IMR-90 (cell line): ENCODE results near the gene TTC23. TPM values are rescaled to one million over a fixed set of nuclear protein-coding genes. Genes with fewer than 3 reads are reported as not detected.

Source experiments
- ATAC-seq: fragments of 200-7000 bp; cut with Tn5 transposase; 2 replicates; pipeline ENCODE4 v1.9.1; 2020; ENCODE audit warnings: low read depth, mild to moderate bottlenecking, moderate library complexity
- BruUV-seq: library from RNA; stranded (reverse); fragments of 400-500 nt; replicated peaks from 2 replicates; lab custom pipeline; 2021; lab: Mats Ljungman, UMichigan
- CTCF ChIA-PET: fragments of 300-600 bp; formaldehyde crosslinking; extraction: SDS; loops from one replicate; lab custom pipeline; 2021; ENCODE audit warnings: antibody characterized with exemption; lab: Yijun Ruan, JAX
- POLR2A ChIA-PET: fragments of 300-600 bp; sonication (Branson Sonifier 250); formaldehyde crosslinking; loops from one replicate; lab custom pipeline; 2022; ENCODE audit warnings: antibody characterized with exemption; ENCODE audit not compliant: unreplicated experiment; lab: Charles Lee
- DNase-seq: peaks from one replicate; pipeline ENCODE4 v3.0.0; 2013
- H2AFZ ChIP-seq: replicated peaks from 2 replicates; pipeline ENCODE3; 2013; ENCODE audit warnings: low read length, mild to moderate bottlenecking; ENCODE audit not compliant: poor library complexity
- H2AK5ac ChIP-seq: 2 replicates; pipeline ENCODE4 v1.6.1; 2013; ENCODE audit warnings: low read depth, low read length, inconsistent platforms
- H2AK9ac ChIP-seq: replicated peaks from 2 replicates; pipeline ENCODE3; 2013; ENCODE audit warnings: mild to moderate bottlenecking, low read depth, low read length, moderate library complexity; ENCODE audit not compliant: poor library complexity
- H2BK120ac ChIP-seq: 2 replicates; pipeline ENCODE4 v1.6.1; 2013; ENCODE audit warnings: low read depth, low read length, inconsistent platforms
- H2BK15ac ChIP-seq: 3 replicates; pipeline ENCODE4 v1.6.1; 2013; ENCODE audit warnings: low read depth, low read length, inconsistent platforms
- H2BK20ac ChIP-seq: 2 replicates; pipeline ENCODE4 v1.6.1; 2013; ENCODE audit warnings: low read depth, mild to moderate bottlenecking, inconsistent platforms, low read length, moderate library complexity
- H2BK5ac ChIP-seq: 2 replicates; pipeline ENCODE4 v1.6.1; 2013; ENCODE audit warnings: mild to moderate bottlenecking, low read depth, low read length, inconsistent platforms; ENCODE audit not compliant: poor library complexity, severe bottlenecking
- H3K14ac ChIP-seq: replicated peaks from 2 replicates; pipeline ENCODE4 v1.6.1; 2013; ENCODE audit warnings: low read depth, low read length, inconsistent platforms
- H3K18ac ChIP-seq: 2 replicates; pipeline ENCODE4 v1.6.1; 2013; ENCODE audit warnings: low read depth, low read length, control low read depth
- H3K23ac ChIP-seq: 2 replicates; pipeline ENCODE4 v1.6.1; 2013; ENCODE audit warnings: low read depth, low read length, inconsistent platforms
- H3K27ac ChIP-seq: 2 replicates; pipeline ENCODE4 v1.5.1; 2013; ENCODE audit warnings: mild to moderate bottlenecking, control low read depth, low read length; ENCODE audit not compliant: insufficient read depth
- H3K27me3 ChIP-seq: 2 replicates; pipeline ENCODE4 v1.6.1; 2013; ENCODE audit warnings: low read length; ENCODE audit not compliant: control insufficient read depth, insufficient read depth
- H3K36me3 ChIP-seq: 2 replicates; pipeline ENCODE4 v1.6.1; 2013; ENCODE audit warnings: low read length, mixed read lengths; ENCODE audit not compliant: control insufficient read depth, insufficient read depth
- H3K4ac ChIP-seq: 2 replicates; pipeline ENCODE4 v1.6.1; 2013; ENCODE audit warnings: low read depth, low read length, inconsistent platforms
- H3K4me1 ChIP-seq: 2 replicates; pipeline ENCODE4 v1.6.1; 2013; ENCODE audit warnings: low read length, mixed read lengths; ENCODE audit not compliant: control insufficient read depth, insufficient read depth
- H3K4me2 ChIP-seq: 2 replicates; pipeline ENCODE4 v1.6.1; 2013; ENCODE audit warnings: low read depth, mild to moderate bottlenecking, control low read depth, low read length, moderate library complexity
- H3K4me3 ChIP-seq: 2 replicates; pipeline ENCODE4 v1.5.1; 2013; ENCODE audit warnings: low read depth, mild to moderate bottlenecking, control low read depth, low read length, moderate library complexity; ENCODE audit not compliant: insufficient read depth
- H3K56ac ChIP-seq: 2 replicates; pipeline ENCODE4 v1.6.1; 2013; ENCODE audit warnings: low read length, inconsistent platforms; ENCODE audit not compliant: insufficient read depth; ENCODE audit errors: extremely low read depth
- H3K79me1 ChIP-seq, 2 experiments: 2 replicates each; pipeline ENCODE4 v1.6.1; 2013; ENCODE audit warnings: low read length in 2 of 2, inconsistent platforms in 1 of 2, low read depth in 1 of 2
- H3K9ac ChIP-seq: 2 replicates; pipeline ENCODE4 v1.6.1; 2013; ENCODE audit warnings: low read depth, low read length, control low read depth
- H3K9me1 ChIP-seq: 2 replicates; pipeline ENCODE4 v1.6.1; 2013; ENCODE audit warnings: low read length, inconsistent platforms; ENCODE audit not compliant: insufficient read depth
- H3K9me3 ChIP-seq: 2 replicates; pipeline ENCODE4 v1.6.1; 2013; ENCODE audit warnings: low read length; ENCODE audit not compliant: control insufficient read depth, insufficient read depth
- H4K20me1 ChIP-seq: 2 replicates; pipeline ENCODE4 v1.6.1; 2013; ENCODE audit warnings: low read length, inconsistent platforms; ENCODE audit not compliant: insufficient read depth
- H4K5ac ChIP-seq: 2 replicates; pipeline ENCODE4 v1.6.1; 2013; ENCODE audit warnings: mild to moderate bottlenecking, low read depth, low read length, control low read depth
- H4K8ac ChIP-seq, 2 experiments: 2 replicates each; pipeline ENCODE4 v1.6.1; 2013; ENCODE audit warnings: low read depth in 2 of 2, low read length in 2 of 2, control low read depth in 1 of 2, inconsistent platforms in 1 of 2
- H4K91ac ChIP-seq: 2 replicates; pipeline ENCODE4 v1.6.1; 2013; ENCODE audit warnings: low read depth, low read length, inconsistent platforms; ENCODE audit not compliant: insufficient read depth
- BHLHE40 ChIP-seq: fragments of 150-350 bp; IDR thresholded peaks from 2 replicates; pipeline ENCODE4 v1.6.1; 2016; ENCODE audit warnings: mild to moderate bottlenecking, low read depth, low read length
- CEBPB ChIP-seq: IDR thresholded peaks from 2 replicates; pipeline ENCODE4 v1.6.1; 2012; ENCODE audit warnings: low read depth, low read length, improper control_type of control experiment
- CHD1 ChIP-seq: IDR thresholded peaks from 2 replicates; pipeline ENCODE4 v1.6.1; 2012; ENCODE audit warnings: low read depth, low read length, improper control_type of control experiment
- CTCF ChIP-seq: conservative IDR thresholded peaks from 2 replicates; pipeline ENCODE4 v1.5.1; 2012; ENCODE audit warnings: mild to moderate bottlenecking, low read depth, low read length, improper control_type of control experiment
- ELK1 ChIP-seq: fragments of 150-350 bp; IDR thresholded peaks from 2 replicates; pipeline ENCODE4 v1.6.1; 2016; ENCODE audit warnings: low read depth, mild to moderate bottlenecking, low read length, moderate library complexity, borderline replicate concordance
- FOS ChIP-seq: fragments of 150-350 bp; IDR thresholded peaks from 2 replicates; pipeline ENCODE4 v1.6.1; 2016; ENCODE audit warnings: low read depth, low read length
- MAFK ChIP-seq: IDR thresholded peaks from 2 replicates; pipeline ENCODE4 v1.6.1; 2012; ENCODE audit warnings: low read depth, low read length, improper control_type of control experiment
- MAZ ChIP-seq: IDR thresholded peaks from 2 replicates; pipeline ENCODE4 v1.6.1; 2012; ENCODE audit warnings: low read depth, mild to moderate bottlenecking, low read length, improper control_type of control experiment, moderate library complexity, borderline replicate concordance
- MXI1 ChIP-seq: IDR thresholded peaks from 2 replicates; pipeline ENCODE4 v1.6.1; 2012; ENCODE audit warnings: low read depth, mild to moderate bottlenecking, low read length, moderate library complexity, borderline replicate concordance
- NFE2L2 ChIP-seq: fragments of 150-350 bp; IDR thresholded peaks from 2 replicates; pipeline ENCODE4 v1.6.1; 2016; ENCODE audit warnings: low read depth, mild to moderate bottlenecking, low read length
- POLR2A ChIP-seq: IDR thresholded peaks from 2 replicates; pipeline ENCODE4 v1.6.1; 2012; ENCODE audit warnings: mild to moderate bottlenecking, low read depth, low read length
- RAD21 ChIP-seq: IDR thresholded peaks from 2 replicates; pipeline ENCODE4 v1.6.1; 2012; ENCODE audit warnings: low read length, improper control_type of control experiment
- RCOR1 ChIP-seq: IDR thresholded peaks from 2 replicates; pipeline ENCODE4 v1.6.1; 2012; ENCODE audit warnings: mild to moderate bottlenecking, low read length, improper control_type of control experiment; ENCODE audit not compliant: insufficient replicate concordance
- RFX5 ChIP-seq: IDR thresholded peaks from 2 replicates; pipeline ENCODE4 v1.8.0; 2012; ENCODE audit warnings: low read depth, mild to moderate bottlenecking, low read length, moderate library complexity
- SMC3 ChIP-seq: fragments of 150-350 bp; IDR thresholded peaks from 2 replicates; pipeline ENCODE4 v1.6.1; 2016; ENCODE audit warnings: low read depth, mild to moderate bottlenecking, antibody characterized with exemption, low read length, moderate library complexity
- USF2 ChIP-seq: fragments of 150-350 bp; IDR thresholded peaks from 2 replicates; pipeline ENCODE4 v1.6.1; 2017; ENCODE audit warnings: mild to moderate bottlenecking, antibody characterized with exemption, low read length, low read depth
- WGBS, 2 experiments: methylation state at CpG; one replicate each; pipeline versions ENCODE4 v1.1.5 to v1.1.7; 2013; ENCODE audit warnings: missing lambda C conversion rate in 2 of 2; ENCODE audit not compliant: insufficient read length in 1 of 2; ENCODE audit errors: extremely low coverage in 2 of 2; 5-methylcytosine and 5-hydroxymethylcytosine counted together
- dilution Hi-C: fragments of 300-500 bp; cut with HindIII; formaldehyde crosslinking; loops from one replicate; pipeline ENCODE4 v1.14.3; 2018; ENCODE audit warnings: low sequenced_read_pairs; ENCODE audit not compliant: unreplicated experiment
- in situ Hi-C: fragments of 300-500 bp; cut with MboI; formaldehyde crosslinking; loops from 3 replicates; pipeline ENCODE4 v1.14.3; 2019; ENCODE audit warnings: low sequenced_read_pairs, inconsistent platforms, mixed read lengths
- intact Hi-C: fragments of 100-400 bp; cut with micrococcal nuclease; formaldehyde crosslinking; loops from 2 replicates; pipeline ENCODE4 v1.10.0; 2022
- polyA plus RNA-seq, 3 experiments: library from polyadenylated mRNA; depleted of rRNA; stranded (reverse); fragments of >200 nt; gene quantifications; 2 replicates each; pipeline ENCODE4 v1.2.3, GENCODE V29; 2012; ENCODE audit warnings: low replicate concordance in 1 of 3
- total RNA-seq: library from RNA; depleted of rRNA; stranded (reverse); fragments of >200 nt; gene quantifications from 2 replicates; pipeline ENCODE4 v1.2.3, GENCODE V29; 2012

TTC23 gene
- total and polyA plus RNA-seq, 2 of the 4 experiments (the other 2 are of a cell fraction): 7.8 to 29.8 TPM

GRCh38 chr15:99092554-99093172, 156.7 kb downstream of the TTC23 start:
- Histone ChIP-seq H3K36me3 (no peaks in the 10 kb centered on the region), H4K8ac (no peak overlapping the region), H2BK20ac (no peak overlapping the region), H3K23ac (no peak overlapping the region), H3K27ac (no peak overlapping the region), H3K4ac (no peak overlapping the region), H2BK5ac (no peak overlapping the region), H4K5ac (no peak overlapping the region), H3K79me1 (no peaks in the 10 kb centered on the region), H3K18ac (no peak overlapping the region), H3K4me1 (no peaks in the 10 kb centered on the region), H3K9me1 (no peaks in the 10 kb centered on the region), H4K20me1 (no peaks in the 10 kb centered on the region), H3K4me2 (no peak overlapping the region), H3K9me3 (no peaks in the 10 kb centered on the region), H2AK9ac (no peak overlapping the region), H3K14ac (no peak overlapping the region), H3K56ac (no peak overlapping the region), H3K27me3 (no peaks in the 10 kb centered on the region; the same call in none of the 2 replicates), H3K9ac (no peak overlapping the region), H2BK15ac (no peak overlapping the region), H2BK120ac (no peak overlapping the region), H3K4me3 (no peak overlapping the region), H2AFZ (no peak overlapping the region), H4K91ac (no peak overlapping the region), H2AK5ac (no peak overlapping the region)
- POLR2A ChIA-PET: no interaction called here
- no CpG with 5 or more reads among the region's 13 CpGs for WGBS, 2 experiments
- CTCF ChIA-PET: no interaction called here
- ATAC-seq (no peak), DNase-seq (no peak)
- BruUV-seq: no TSS peak
- TF ChIP-seq RAD21: no peak
- TF ChIP-seq RFX5: no peak
- no peak for TF ChIP-seq FOS
- no peak for TF ChIP-seq CEBPB
- TF ChIP-seq MAZ: no peak
- TF ChIP-seq SMC3: no peak
- TF ChIP-seq NFE2L2: no peak
- TF ChIP-seq MXI1: no peak
- TF ChIP-seq RCOR1: no peak
- no peak for TF ChIP-seq CHD1
- no peak for TF ChIP-seq CTCF
- TF ChIP-seq POLR2A: no peak
- no peak for TF ChIP-seq BHLHE40
- TF ChIP-seq MAFK: no peak
- TF ChIP-seq ELK1: no peak
- TF ChIP-seq USF2: no peak
- dilution Hi-C loops: no loop called here
- in situ Hi-C loops: no loop called here
- intact Hi-C loops: no loop called here
